IPS-NIHi7 (cell line): ENCODE measurements around the gene ENDOD1.
"Not testable (repeated sequence)": the region's sequence is repeated elsewhere in the genome, so short reads cannot be mapped to it uniquely, and the experiment has no call there.

Source experiments
- DNase-seq: peaks from one replicate; pipeline ENCODE4 v3.0.0; 2012; ENCODE audit warnings: mixed read lengths; ENCODE audit errors: extremely low spot score

The ENDOD1 gene, protein sequence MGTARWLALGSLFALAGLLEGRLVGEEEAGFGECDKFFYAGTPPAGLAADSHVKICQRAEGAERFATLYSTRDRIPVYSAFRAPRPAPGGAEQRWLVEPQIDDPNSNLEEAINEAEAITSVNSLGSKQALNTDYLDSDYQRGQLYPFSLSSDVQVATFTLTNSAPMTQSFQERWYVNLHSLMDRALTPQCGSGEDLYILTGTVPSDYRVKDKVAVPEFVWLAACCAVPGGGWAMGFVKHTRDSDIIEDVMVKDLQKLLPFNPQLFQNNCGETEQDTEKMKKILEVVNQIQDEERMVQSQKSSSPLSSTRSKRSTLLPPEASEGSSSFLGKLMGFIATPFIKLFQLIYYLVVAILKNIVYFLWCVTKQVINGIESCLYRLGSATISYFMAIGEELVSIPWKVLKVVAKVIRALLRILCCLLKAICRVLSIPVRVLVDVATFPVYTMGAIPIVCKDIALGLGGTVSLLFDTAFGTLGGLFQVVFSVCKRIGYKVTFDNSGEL

DNA sequence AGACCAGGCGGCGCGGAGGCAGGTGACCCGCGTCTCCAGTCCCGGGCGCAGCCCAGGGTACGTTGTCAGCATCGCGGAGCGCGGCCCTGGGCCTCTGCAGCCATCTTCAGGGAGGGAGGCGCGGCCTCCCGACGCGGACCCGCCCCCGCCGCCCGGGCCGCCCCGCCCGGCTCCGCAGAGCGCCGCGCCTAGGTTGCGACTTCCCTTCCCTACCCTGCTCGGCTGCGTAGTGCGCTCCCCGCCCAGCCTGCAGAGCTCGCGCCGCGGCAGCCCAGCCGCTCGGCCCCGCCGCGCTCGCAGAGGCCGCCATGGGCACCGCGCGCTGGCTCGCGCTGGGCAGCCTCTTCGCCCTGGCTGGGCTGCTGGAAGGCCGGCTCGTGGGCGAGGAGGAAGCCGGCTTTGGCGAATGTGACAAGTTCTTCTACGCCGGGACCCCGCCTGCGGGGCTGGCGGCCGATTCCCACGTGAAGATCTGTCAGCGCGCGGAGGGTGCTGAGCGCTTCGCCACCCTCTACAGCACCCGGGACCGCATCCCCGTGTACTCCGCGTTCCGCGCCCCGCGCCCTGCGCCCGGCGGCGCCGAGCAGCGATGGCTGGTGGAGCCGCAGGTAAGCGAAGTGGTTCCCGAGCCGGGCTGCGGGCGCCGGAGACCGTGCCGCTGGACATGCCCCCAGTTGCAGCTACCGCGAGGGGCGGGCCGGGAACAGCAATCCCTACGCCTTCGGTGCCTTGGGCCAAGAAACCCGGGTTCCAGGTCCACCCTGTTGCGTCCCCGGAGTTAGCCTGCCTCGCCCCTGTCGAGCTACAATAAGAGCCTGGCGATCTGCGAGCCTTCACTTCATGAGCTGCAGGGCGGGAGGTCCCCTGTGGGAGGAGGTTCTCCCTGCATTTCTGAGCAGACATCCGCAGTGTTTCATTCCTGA, at the start of gene ENDOD1:
ENDOD1 (plus strand) TSS at position 227 of the 923 bp plus-strand sequence; CDS start at position 309, 82 bp downstream.
- peak; percentile 88 for DNase-seq

DNA sequence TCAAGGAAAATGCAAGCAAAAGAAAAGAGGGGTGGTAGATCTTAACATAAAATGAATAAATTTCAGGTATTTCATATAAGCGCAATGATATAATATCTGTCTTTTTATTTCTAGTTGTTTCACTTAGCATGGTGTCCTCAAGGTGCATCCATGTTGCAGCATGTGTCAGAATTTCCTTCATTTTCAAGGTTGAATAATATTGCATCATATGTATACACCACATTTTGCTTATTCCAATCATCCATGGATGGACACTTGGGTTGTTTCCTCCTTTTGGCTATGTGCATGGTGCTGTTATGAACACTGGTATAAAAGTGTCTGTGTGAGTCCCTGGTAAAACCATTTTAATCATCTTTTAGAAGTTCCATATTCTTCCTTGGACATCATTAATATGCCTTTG, 47.4 kb upstream of the ENDOD1 start:
- DNase-seq = no peak

DNA sequence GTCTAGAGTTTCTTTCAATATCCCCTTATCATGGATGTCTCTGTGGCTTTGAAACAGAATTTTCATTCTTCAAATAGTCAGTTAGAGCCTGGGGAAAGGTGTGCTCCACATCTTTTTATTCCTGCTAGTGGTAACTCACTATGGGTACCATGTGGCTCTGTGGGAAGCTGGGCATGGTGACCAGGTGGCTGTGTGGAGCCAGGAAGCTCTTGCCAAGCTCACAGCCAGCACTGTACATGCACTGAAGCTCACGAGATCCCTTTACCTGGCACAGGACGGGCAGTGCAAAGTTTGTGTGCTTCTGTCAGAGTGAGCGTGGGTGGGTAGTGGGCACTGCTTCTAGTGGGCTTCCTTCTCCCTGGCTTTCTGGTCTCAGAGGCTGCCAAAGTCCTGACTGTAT, 46.7 kb upstream of the ENDOD1 start:
- DNase-seq = no peak

DNA sequence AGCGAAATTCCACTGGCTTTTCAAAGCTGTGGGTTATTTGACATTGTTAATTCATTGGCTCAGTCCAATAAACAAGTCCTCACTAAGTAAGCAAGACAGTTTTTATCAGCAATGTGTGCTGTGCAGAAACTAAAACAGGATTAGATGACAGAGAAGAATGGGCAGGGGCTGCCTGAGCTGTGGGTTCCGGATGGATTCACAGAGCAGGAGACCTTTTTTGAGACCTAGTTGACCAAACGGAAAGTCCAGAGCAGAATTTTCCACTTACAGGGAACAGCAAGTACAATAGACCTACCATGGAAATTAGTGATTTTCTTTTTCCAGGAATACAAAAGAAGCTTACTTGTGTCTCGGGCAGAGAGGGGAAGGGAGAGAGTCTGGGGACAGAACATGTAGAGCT, 45.6 kb upstream of the ENDOD1 start:
- no peak for DNase-seq

DNA sequence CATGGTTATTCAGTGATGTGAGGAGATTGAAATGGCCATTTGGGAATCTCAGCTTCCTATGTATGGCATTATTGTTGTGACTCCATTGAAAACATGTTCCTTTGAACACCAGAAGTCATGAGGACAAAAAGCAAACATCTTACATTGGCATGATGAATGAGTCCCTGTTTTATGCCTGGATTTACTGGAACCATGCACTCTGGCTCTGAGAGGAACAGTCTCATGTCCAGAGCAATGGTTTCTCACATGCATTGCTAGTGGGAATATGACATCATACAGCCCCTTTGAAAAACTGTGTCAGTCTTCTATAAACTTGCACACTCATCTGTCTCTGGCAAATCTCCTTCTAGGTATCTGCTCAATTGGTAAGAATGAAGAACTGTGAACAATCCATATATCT, 43.8 kb upstream of the ENDOD1 start:
- DNase-seq = no peak

DNA sequence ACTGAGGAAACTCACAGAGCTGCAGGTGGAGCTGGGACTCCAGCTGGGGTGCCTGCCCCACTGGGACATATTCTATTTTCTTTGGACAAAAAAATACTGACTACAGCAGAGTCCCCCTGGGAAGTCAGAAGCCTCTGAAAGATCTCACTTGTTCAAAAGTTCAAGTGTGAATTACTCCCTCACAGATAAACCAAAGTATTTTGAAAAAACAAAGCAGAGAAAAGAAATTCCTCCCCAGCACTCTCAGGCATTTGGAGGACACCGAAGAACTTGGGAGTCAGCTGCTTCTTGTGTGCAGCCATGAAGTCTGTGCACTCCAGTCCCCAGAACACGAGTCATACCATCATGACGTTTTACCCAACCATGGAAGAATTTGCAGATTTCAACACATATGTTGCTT, 40.5 kb upstream of the ENDOD1 start, which contains the start of gene KDM4F:
KDM4F (plus strand) TSS at position 301 of the 400 bp plus-strand sequence.
- not testable (repeated sequence) for DNase-seq

DNA sequence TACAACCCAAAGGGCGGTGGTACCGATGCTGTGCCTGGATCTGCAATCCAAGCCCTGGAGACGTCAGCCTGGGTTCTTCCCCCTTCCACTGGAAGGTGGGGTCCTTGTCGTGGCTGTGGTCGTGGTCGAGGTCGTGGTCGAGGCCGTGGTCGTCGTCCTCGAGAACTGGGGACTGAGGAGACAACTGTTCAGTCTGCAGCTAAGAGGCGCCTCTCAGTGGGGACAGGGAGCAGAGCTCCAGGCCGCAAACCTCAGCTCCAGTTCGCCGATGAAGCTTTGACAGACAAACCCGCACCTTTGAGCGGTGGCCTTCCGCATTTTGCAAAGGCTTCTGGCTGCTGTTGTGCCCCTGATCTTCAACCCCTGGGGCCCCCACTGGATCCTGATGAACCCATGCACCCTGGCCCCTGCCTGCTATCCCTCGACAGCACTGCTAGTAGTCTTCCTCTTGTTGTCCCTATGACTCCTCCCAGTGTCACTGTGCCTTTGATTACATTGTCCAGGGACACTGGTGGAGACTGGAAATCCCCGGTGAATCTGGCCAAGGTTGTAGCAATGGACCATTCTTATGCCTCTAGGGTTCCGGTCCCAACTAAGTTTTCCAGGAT, 38.9 kb upstream of the ENDOD1 start:
- DNase-seq = no peak

DNA sequence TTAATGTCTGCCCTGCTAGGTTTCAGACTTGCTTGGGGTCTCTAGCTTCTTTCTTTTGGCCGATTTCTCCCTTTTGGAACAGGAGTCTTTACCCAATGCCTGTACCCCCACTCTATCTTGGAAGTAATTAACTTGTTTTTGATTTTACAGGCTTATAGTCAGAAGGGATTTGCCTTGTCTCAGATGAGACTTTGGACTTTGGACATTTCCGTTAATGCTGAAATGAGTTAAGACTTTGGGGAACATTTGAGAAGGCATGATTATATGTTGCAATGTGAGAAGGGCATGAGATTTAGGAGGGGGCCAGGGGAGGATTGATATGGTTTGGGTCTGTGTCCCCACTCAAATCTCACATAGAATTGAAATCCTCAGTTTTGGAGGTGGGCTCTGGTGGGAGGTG, 35.3 kb upstream of the ENDOD1 start:
- no peak for DNase-seq

DNA sequence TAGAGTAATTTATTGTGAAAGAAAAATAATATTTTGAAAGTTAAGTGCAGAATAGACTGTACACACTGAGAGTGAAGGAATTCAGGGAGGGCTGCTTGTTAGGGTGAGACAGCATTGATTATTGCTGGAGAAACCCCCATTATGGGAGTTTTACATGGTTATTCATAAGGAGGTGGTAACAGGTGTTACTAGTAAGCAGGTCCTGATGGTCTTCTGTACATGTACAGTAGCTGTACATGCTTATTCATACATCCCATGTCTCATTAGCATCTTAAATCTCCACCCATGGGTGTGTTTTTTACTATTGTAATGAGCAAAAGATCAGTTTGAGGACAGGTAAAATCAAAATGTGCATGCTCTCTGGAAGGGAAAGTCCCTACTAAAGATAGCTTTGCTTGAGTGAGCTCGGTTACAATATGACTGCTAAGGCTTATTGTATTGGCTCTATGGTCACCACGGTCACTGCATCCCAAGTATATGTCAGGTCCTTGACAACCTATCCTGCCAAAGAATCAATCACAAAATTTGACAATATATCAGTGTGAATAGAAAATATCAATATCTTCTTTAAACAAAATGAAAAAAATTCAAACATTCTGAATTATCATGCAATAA, 34.3 kb upstream of the ENDOD1 start:
- DNase-seq = no peak

DNA sequence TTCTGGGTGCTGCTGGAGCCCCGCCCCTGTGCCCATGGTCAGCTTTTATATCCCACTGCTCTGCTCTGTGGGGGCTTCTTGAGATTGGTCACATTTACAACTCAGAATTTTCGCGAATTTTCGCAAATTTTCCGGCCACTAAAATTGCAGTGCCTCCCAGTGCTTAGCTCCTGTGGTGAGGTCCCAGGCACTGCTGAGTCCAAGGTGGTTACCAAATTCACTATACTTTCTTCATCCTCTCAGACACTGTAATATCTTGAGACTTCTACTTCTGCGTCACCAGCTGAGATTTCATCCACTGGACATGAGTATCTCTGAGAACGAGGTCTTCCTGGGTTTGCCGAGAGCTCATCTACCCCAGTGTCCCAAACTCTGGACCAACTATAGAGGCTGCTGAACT, 31.7 kb upstream of the ENDOD1 start:
- DNase-seq = no peak

DNA sequence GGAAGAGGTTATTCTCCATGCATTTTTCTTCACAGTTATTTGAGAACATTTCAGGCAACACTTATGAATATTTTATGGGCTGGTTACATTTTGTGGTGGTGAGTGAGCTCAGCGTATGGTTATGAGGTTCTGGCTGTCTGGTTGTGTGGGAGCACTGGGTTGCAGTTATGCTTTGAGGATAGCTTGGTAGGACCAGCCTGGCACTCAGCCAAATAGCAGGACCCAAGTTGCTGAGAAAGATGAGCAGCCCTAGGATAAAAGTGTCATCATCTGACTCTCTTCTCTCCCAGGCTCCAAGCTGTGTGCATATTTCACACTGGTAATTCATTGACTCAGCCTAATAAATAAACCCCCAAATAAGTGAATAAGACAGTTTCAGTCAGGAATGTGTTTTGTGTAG, 31.0 kb upstream of the ENDOD1 start:
- DNase-seq = no peak

DNA sequence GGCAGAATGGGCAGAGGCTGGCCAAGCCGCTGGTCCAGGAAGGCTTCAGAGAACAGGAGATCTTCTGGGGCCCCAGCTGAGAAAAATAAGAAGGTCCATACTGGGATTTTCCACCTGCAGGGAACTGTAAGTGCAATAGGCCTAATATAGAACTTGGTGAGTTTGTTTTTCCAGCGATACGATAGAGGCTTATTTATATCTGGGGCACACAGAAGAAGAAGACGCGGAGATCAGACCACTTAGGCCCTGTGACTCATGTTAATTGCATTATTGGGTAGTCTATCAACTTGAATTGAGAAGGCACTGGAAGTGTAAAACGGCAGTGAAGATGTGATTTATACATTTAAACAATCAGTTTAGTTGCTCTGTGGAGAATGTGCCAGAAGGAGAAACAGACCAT, 30.6 kb upstream of the ENDOD1 start:
- no peak for DNase-seq

DNA sequence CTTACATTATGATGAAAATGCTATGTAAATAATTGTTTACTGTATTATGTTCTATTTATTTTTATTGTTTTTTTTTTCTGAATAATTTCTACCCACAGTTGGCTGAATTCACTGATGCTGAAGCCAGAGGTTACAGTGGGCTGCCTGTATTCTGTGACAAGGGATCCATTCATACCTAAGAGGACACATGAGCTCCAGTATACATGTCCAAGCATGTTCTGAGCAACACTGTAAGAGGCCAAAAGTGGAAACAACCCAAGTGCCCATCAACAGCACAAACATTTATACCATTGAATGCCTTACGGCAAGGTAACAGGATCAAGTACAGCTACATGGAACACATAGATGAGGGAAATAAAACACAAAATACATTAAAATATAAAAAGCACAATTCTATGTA, 24.3 kb upstream of the ENDOD1 start:
- DNase-seq = no peak

DNA sequence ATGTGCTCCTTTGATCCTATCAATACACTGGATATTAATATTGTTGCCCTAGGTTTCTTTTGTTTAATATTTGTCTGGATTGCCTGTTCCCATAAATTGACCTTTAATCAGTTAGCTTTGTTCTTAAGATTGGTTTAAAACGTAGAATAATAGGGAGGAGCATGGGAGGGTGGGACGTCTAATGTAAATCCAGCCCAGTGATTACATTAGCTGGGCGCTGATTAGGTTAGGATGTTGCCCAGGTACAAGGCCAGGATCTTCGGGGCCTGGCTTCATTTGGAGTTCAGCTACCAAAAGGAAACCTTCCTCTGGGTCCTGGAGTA, 23.0 kb upstream of the ENDOD1 start, which contains the start of gene SRSF8:
SRSF8 (plus strand) TSS at position 204 of the 323 bp plus-strand sequence. CDS start 308 bp downstream, outside the sequence.
- no peak for DNase-seq

DNA sequence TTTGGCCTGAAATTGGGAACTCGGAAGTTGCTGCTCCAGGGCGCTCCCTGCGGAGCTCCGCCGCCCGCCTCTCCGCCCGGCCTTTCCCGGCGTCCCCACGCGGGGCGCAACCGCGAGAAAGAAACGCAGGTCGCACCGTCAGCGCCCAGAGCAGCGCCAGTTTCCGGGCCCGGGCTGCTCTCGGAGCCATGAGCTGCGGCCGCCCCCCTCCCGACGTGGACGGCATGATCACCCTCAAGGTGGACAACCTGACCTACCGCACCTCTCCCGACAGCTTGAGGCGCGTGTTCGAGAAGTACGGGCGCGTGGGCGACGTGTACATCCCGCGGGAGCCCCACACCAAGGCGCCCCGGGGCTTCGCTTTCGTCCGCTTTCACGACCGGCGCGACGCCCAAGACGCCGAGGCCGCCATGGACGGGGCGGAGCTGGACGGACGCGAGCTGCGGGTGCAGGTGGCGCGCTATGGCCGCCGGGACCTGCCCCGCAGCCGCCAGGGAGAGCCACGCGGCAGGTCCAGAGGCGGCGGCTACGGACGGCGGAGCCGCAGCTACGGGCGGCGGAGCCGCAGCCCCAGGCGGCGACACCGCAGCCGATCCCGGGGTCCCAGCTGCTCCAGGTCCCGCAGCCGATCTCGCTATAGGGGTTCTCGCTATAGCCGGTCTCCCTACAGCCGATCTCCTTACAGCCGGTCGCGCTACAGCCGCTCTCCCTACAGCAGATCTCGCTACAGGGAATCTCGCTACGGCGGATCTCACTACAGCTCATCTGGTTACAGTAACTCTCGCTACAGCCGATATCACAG, 22.4 kb upstream of the ENDOD1 start:
- DNase-seq = peak; percentile 63

DNA sequence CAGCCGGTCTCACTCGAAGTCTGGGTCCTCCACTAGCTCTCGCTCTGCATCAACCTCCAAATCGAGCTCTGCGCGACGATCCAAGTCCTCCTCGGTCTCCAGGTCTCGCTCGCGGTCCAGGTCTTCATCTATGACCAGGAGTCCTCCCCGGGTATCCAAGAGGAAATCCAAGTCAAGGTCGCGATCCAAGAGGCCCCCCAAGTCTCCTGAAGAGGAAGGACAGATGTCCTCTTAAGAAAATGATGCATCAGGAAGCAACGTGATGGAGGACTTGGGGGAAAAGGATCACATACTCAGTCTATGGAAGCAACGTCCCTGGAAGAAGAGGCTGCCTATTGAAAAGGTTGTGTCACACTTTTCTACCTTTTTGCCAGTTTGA, 21.8 kb upstream of the ENDOD1 start:
- no peak for DNase-seq

DNA sequence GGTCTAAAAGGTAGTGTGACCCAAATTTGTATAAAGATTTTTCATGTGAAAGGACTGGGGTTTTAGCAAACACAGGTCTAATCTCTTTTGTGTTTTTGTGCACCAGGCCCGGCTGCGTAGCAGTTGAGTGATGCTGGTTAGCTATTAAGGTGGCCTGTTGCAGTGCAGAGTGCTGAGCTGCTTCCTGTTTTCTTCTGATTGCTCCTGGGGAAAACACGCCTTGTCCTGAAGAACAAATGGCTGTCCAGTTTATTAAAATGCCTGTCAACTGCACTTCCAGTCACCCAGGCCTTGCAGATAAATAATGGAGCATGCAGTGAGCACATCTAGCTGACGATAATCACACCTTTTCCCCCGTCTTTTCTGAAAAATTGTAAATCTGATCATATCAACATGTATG, 21.1 kb upstream of the ENDOD1 start:
- no peak for DNase-seq

DNA sequence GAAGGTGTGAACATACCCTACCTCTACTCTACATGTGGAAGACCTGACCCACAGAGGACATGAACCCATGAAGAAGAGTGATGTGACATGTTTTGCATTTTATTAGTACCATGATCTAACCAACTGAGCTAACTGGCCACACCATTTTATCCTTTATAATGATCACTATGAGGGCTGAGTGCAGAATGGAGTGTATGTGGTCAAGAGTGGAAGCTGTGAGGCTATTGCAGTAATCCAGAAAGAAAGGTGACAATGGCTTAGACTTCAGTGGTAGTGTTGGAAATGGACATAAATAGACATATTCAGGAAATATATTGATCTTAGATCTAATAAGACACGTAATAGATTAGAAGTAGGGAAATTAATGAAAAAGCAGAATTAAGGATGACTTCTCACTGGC, 19.2 kb upstream of the ENDOD1 start:
- no peak for DNase-seq

DNA sequence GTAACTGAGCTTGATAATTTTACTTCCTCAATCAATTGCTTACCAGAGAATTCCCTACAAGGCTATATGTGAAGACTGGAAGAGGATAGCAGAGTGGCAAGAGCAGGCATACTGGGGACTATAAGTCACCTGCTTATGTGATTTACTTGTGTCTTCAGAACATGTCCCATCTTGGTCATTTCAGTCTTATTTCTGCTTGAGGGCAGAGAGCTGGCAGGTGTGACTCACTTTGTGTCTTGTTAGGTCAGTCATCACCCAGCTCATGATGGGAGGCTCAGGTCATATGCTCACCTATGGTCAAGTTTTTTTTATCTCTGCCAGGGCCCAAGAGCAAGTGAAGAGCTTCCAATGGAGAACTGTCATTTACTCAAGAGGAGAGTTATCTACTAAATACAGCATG, 16.7 kb upstream of the ENDOD1 start:
- no peak for DNase-seq

DNA sequence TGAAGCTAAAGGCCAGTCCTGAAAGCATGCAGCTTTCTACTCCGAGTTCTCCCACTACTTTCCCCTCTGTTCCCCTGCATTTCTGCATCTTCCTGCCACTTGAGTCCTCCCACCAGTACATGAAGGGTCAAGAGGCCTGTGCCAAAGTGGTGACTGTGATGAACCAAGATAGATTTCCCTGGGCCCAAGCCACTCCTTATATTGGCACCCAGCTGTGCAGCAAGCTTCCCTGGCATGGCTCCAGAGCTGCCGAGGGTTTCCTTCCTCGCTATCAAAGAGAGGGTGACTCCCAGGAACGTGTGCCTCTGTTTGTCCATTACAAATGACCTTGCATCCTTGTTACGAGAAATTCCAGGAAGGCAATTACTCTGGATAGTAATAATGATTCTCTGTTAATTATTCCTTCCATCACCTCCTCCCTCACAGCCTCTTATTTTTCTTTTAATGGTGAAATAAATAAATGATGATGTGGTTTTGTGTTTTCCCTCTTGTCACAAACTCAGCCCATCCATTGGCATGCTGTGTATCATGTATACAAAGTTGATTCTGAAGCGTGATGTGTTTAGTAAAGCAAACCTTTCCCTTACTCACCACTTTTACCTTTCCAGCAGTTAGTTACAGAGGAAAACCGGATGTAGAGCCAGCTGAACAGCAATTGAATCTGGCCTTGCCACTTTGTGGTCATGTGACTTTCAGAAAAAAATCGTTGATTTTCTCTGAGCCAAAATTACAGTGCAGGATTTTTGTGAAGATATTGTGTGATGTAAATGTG, 14.7 kb upstream of the ENDOD1 start:
- DNase-seq = no peak
